ENCODE results near the gene CEP57L1.
A peak's percentile ranks its signal among the peaks of the same experiment; 100 is the strongest.

The CEP57L1 gene

GRCh38 chr6:109073344-109074132 is 21.8 kb upstream of the CEP57L1 start:
- H3K27ac ChIP-seq: no peak overlapping the region
- no peak for DNase-seq (ENCODE audit: low spot score)
- TF ChIP-seq, protein P1, sequence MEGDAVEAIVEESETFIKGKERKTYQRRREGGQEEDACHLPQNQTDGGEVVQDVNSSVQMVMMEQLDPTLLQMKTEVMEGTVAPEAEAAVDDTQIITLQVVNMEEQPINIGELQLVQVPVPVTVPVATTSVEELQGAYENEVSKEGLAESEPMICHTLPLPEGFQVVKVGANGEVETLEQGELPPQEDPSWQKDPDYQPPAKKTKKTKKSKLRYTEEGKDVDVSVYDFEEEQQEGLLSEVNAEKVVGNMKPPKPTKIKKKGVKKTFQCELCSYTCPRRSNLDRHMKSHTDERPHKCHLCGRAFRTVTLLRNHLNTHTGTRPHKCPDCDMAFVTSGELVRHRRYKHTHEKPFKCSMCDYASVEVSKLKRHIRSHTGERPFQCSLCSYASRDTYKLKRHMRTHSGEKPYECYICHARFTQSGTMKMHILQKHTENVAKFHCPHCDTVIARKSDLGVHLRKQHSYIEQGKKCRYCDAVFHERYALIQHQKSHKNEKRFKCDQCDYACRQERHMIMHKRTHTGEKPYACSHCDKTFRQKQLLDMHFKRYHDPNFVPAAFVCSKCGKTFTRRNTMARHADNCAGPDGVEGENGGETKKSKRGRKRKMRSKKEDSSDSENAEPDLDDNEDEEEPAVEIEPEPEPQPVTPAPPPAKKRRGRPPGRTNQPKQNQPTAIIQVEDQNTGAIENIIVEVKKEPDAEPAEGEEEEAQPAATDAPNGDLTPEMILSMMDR (IDR thresholded peaks at IDR 0.05): peak; percentile 22
- no peak overlapping the region for H3K4me3 ChIP-seq

- TF ChIP-seq, protein P1 (IDR thresholded peaks at IDR 0.05): no peak
- Histone ChIP-seq H3K4me3 (no peak overlapping the region), H3K27ac (no peak overlapping the region)
- no peak for DNase-seq (ENCODE audit: low spot score)
These were observed 21.2 kb upstream of the CEP57L1 start for GRCh38 chr6:109074133-109074415.

DNA sequence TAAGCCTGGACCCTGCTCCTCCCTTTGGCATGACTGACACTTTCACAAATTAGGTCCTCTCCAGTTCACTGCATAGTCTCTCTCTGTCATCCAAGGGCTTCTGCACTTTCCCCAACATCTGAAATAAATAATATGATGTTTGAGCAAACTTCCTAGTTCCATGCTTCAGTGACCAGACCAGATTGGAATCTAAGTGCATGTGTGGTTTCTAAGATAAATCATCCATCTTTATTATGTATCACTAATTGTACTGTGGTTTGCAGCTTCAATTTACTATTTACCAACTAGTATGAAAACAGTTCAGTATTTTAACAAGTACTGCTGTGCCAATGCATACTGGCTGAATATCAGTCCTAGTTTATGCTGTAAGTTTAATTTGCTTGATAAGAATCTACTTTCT is 19.4 kb upstream of the CEP57L1 start:
- H3K4me3 ChIP-seq: no peak overlapping the region
- DNase-seq (ENCODE audit: low spot score): no peak
- no peak overlapping the region for H3K27ac ChIP-seq
- TF ChIP-seq, protein P1 (IDR thresholded peaks at IDR 0.05): no peak

- no peak overlapping the region for H3K4me3 ChIP-seq
- TF ChIP-seq, protein P1 (IDR thresholded peaks at IDR 0.05): no peak
- H3K27ac ChIP-seq: no peak overlapping the region
- no peak for DNase-seq (ENCODE audit: low spot score)
These were observed 18.9 kb upstream of the CEP57L1 start for GRCh38 chr6:109076377-109076776.

- peak overlapping the region; percentile 63 to 73 for H3K27ac ChIP-seq
- TF ChIP-seq, protein P1 (IDR thresholded peaks at IDR 0.05): no peak
- peak overlapping the region; percentile 24 for H3K4me3 ChIP-seq
- peak; percentile 82 for DNase-seq (ENCODE audit: low spot score)
These were observed 15.3 kb upstream of the CEP57L1 start for GRCh38 chr6:109079981-109080380.

GRCh38 chr6:109081026-109081425 is 14.3 kb upstream of the CEP57L1 start:
- TF ChIP-seq, protein P1 (IDR thresholded peaks at IDR 0.05): no peak
- Histone ChIP-seq H3K4me3 (no peak overlapping the region), H3K27ac (peak overlapping the region in 1 of 2 donors; percentile 63)
- DNase-seq (ENCODE audit: low spot score): no peak

GRCh38 chr6:109081516-109082187 is 13.7 kb upstream of the CEP57L1 start:
- H3K4me3 ChIP-seq: no peak overlapping the region
- peak overlapping the region; percentile 24 to 42 for H3K27ac ChIP-seq

More at GRCh38 chr6:109081516-109082187, 13.7 kb upstream of the CEP57L1 start:
- DNase-seq (ENCODE audit: low spot score): no peak
- TF ChIP-seq, protein P1 (IDR thresholded peaks at IDR 0.05): no peak
